ENCODE results near the gene FAM117A.

- TF ChIP-seq, protein P1, sequence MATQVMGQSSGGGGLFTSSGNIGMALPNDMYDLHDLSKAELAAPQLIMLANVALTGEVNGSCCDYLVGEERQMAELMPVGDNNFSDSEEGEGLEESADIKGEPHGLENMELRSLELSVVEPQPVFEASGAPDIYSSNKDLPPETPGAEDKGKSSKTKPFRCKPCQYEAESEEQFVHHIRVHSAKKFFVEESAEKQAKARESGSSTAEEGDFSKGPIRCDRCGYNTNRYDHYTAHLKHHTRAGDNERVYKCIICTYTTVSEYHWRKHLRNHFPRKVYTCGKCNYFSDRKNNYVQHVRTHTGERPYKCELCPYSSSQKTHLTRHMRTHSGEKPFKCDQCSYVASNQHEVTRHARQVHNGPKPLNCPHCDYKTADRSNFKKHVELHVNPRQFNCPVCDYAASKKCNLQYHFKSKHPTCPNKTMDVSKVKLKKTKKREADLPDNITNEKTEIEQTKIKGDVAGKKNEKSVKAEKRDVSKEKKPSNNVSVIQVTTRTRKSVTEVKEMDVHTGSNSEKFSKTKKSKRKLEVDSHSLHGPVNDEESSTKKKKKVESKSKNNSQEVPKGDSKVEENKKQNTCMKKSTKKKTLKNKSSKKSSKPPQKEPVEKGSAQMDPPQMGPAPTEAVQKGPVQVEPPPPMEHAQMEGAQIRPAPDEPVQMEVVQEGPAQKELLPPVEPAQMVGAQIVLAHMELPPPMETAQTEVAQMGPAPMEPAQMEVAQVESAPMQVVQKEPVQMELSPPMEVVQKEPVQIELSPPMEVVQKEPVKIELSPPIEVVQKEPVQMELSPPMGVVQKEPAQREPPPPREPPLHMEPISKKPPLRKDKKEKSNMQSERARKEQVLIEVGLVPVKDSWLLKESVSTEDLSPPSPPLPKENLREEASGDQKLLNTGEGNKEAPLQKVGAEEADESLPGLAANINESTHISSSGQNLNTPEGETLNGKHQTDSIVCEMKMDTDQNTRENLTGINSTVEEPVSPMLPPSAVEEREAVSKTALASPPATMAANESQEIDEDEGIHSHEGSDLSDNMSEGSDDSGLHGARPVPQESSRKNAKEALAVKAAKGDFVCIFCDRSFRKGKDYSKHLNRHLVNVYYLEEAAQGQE (IDR thresholded peaks at IDR 0.05; ENCODE audit: low read depth): no peak
- no peak for TF ChIP-seq YY1 (IDR thresholded peaks at IDR 0.05; ENCODE audit: low read depth)
- TF ChIP-seq, protein P2, sequence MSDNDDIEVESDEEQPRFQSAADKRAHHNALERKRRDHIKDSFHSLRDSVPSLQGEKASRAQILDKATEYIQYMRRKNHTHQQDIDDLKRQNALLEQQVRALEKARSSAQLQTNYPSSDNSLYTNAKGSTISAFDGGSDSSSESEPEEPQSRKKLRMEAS (IDR thresholded peaks at IDR 0.05): no peak
- no peak for TF ChIP-seq RAD21 (IDR thresholded peaks at IDR 0.05; ENCODE audit: low read depth)
Observed at GRCh38 chr17:49705254-49705653, 58.7 kb downstream of the FAM117A start.
